AG04450 (cell line): ENCODE results near the gene ARHGEF37. TPM values are rescaled to one million over a fixed set of nuclear protein-coding genes. Genes with fewer than 3 reads are reported as not detected.

Experiments
- CTCF ChIA-PET: fragments of 300-600, 350-600 bp; formaldehyde crosslinking; extraction: SDS; loops from one replicate; lab custom pipeline; 2022; ENCODE audit warnings: antibody characterized with exemption, inconsistent platforms; lab: Charles Lee
- POLR2A ChIA-PET: fragments of 350-600 bp; formaldehyde crosslinking; extraction: SDS; loops from one replicate; lab custom pipeline; 2021; ENCODE audit warnings: antibody characterized with exemption, inconsistent platforms; lab: Yijun Ruan, JAX
- DNase-seq: peaks from one replicate; pipeline ENCODE4 v3.0.0-alpha.2; 2011; ENCODE audit warnings: low read depth, low spot score
- H3K27ac ChIP-seq: one replicate; pipeline ENCODE4 v1.5.1; 2012; ENCODE audit warnings: low read depth, low read length, control low read depth
- H3K27me3 ChIP-seq: one replicate; pipeline ENCODE4 v1.6.0; 2012; ENCODE audit warnings: low read length; ENCODE audit not compliant: control insufficient read depth, insufficient read depth
- H3K4me3 ChIP-seq: 2 replicates; pipeline ENCODE4 v1.5.1; 2011; ENCODE audit warnings: mild to moderate bottlenecking, low read depth, low read length, control low read depth
- H3K9me3 ChIP-seq: 2 replicates; pipeline ENCODE4 v1.5.1; 2012; ENCODE audit warnings: low read length; ENCODE audit not compliant: control insufficient read depth, insufficient read depth
- polyA plus RNA-seq: library from polyadenylated mRNA; depleted of rRNA; stranded (reverse); fragments of >200 nt; gene quantifications from 2 replicates; pipeline ENCODE4 v1.2.3, GENCODE V29; 2011
- TF ChIP-seq, protein P1 (sequence below): IDR thresholded peaks from 2 replicates; pipeline ENCODE4 v1.5.1; 2011; ENCODE audit warnings: low read depth, low read length, control low read depth, inconsistent platforms

ARHGEF37 gene
- polyA plus RNA-seq, 1 experiment: 0.74 TPM

DNA sequence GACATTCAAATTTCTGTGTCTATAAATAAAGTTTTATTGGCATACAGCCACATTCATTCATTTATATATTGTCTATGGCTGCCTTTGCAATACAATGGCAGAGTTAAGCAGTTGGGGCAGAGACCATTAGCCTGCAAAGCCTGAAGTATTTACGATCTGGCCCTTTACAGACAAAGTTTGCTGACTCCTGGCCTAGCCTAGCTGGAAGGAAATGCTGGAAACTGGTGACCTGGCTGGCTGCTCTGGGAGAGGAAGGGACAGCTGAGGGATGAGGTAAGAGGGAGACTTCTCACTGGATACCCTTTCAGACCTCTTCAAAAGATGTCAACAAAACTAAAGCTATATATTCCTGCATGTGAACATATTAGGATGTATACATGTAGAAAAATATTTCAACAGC lies 82.8 kb downstream of the ARHGEF37 start:
- H3K9me3 ChIP-seq: peaks cover 2% of the 10 kb centered on the region; the same call in 1 of the 2 replicates
- no peak for DNase-seq
- H3K4me3 ChIP-seq: no peak overlapping the region
- H3K27ac ChIP-seq: no peak overlapping the region
- CTCF ChIA-PET: no interaction called here
- TF ChIP-seq, protein P1, sequence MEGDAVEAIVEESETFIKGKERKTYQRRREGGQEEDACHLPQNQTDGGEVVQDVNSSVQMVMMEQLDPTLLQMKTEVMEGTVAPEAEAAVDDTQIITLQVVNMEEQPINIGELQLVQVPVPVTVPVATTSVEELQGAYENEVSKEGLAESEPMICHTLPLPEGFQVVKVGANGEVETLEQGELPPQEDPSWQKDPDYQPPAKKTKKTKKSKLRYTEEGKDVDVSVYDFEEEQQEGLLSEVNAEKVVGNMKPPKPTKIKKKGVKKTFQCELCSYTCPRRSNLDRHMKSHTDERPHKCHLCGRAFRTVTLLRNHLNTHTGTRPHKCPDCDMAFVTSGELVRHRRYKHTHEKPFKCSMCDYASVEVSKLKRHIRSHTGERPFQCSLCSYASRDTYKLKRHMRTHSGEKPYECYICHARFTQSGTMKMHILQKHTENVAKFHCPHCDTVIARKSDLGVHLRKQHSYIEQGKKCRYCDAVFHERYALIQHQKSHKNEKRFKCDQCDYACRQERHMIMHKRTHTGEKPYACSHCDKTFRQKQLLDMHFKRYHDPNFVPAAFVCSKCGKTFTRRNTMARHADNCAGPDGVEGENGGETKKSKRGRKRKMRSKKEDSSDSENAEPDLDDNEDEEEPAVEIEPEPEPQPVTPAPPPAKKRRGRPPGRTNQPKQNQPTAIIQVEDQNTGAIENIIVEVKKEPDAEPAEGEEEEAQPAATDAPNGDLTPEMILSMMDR: no peak
- POLR2A ChIA-PET: no interaction called here
- H3K27me3 ChIP-seq: peaks cover 8% of the 10 kb centered on the region

DNA sequence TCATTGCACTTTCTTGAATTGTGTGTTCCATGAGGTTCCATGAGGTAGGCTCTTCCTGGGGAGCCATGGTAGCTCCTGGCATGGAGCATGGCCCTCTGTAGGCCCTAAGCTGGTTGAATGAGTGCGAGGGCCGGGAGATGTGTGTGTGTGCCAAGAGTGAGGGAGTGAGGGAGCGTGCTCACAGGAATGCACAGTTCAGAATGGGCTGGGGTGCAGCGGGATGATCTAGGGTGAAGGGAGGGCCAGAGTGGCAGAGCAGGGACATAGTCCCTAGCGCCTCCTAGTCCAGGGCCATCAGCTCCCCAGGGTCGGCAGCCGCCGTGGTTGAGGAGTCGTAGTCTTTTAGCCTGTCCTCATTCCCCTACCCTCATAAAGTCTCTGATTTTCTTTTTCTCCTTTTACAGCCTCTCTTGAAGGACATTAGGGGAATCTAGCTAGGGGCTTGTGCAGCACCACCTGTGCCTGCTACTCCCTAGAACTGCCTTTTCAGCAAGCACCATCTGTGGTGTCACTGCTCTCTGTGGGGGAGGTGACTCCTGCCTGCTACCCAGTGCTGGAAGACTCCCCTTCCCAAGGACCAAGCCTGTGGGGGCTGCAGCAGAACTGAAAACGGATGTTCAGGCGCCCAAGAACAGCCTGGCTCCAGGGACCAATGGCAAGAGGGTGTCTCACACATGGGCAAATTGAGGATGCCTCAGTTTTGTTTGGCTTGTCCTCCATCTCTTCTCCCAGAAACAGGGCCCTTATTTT lies 83.5 kb downstream of the ARHGEF37 start:
- TF ChIP-seq, protein P1: no peak
- no peak overlapping the region for H3K27ac ChIP-seq
- peaks cover 4% of the 10 kb centered on the region for H3K27me3 ChIP-seq
- CTCF ChIA-PET: interaction anchor here (0.6 to 3.8 kb wide), 3 partner anchors 43 to 169 kb away, joined by 3 to 47 read pairs (median 12); no protein-coding TSS in a partner anchor
- POLR2A ChIA-PET: no interaction called here
- DNase-seq: no peak
- no peak overlapping the region for H3K4me3 ChIP-seq
- H3K9me3 ChIP-seq: peaks cover 2% of the 10 kb centered on the region; the same call in 1 of the 2 replicates

DNA sequence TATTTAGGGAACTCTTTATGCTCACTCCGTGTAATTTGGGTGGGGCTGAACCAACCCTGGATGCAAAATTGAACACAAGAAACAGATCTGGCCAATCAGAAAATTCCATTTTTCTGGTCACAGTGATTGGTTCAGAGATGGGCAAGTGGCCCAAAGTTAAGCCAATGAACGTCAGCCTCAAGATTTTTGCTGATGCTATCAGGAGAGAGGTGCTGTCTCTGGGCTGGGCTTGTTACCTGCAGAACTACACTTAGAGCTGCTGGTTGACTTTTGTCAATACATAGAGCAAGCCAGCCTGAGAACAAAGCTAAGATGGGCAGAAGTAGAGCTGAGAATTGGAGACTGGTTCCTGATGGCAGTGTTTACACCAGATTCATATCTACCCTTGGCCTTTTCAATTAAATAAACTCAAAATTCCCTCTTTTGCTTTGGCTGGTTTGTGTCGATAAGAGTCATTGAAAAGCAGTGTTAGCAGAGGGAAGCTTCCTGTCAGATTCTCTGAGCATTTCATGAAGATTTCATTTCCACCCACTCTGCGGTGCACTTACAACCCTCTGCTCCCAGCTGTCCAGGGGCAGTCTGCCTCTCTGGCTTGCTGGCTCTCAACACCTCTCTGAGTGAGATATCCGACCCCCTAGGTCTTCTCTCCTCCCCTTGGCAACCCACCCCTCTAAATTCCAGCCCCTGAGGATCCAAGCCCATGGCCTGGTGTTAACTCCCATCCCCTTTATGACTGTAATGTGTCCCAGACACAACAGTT lies 84.3 kb downstream of the ARHGEF37 start:
- H3K27ac ChIP-seq: no peak overlapping the region
- ChIA-PET CTCF (interaction anchor here (0.6 to 3.8 kb wide), 5 partner anchors 9 to 169 kb away, joined by 3 to 47 read pairs (median 8); no protein-coding TSS in a partner anchor), POLR2A (no interaction called here)
- no peak overlapping the region for H3K4me3 ChIP-seq
- H3K9me3 ChIP-seq: peaks cover 2% of the 10 kb centered on the region; the same call in 1 of the 2 replicates
- H3K27me3 ChIP-seq: peaks cover 4% of the 10 kb centered on the region
- no peak for DNase-seq
- TF ChIP-seq, protein P1: no peak

DNA sequence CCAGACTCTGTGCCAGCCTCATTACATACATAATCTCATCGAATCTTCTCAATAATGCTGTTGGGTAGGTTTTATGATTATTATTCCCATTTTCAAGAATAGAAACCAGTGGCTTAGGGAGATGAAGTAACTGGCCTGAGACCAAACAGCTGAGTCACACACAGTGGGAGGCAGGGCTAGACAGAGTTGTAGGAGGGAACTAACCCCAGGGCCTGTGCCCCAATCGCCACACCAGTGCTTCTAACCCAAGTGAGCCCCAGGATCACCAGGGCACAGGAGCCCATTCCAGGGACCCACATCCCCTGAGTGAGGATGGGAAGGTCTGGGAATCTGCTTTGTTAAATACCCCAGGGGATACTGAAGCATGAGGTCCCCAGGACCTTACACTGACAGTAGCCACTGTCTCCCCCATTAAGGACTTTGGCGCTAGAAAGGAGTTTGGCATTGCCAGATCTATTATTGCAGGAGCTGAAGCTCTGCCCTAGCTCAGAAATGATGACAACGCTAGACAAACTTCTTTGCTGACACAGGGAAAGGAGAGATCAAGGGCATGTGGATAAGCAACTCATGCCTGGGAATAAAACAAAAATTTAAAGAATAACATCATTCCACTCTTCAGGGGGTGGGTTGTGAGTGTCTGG lies 85.0 kb downstream of the ARHGEF37 start:
- no peak overlapping the region for H3K4me3 ChIP-seq
- peaks cover 2% of the 10 kb centered on the region for H3K27me3 ChIP-seq
- no peak overlapping the region for H3K27ac ChIP-seq
- TF ChIP-seq, protein P1: no peak
- ChIA-PET POLR2A (no interaction called here), CTCF (interaction anchor here (0.9 to 3.8 kb wide), 17 partner anchors 10 to 316 kb away, joined by 3 to 47 read pairs (median 4); partner anchors contain the start of gene PPARGC1B)
- DNase-seq: no peak
- H3K9me3 ChIP-seq: peaks cover 2% of the 10 kb centered on the region; the same call in 1 of the 2 replicates
